SU-DHL-6 (cell line): ENCODE measurements around the gene SH3RF1.

Experiments used
- EZH2phosphoT487 ChIP-seq: fragments of 200-600 bp; sonication (generic), shearing (Covaris generic); conservative IDR thresholded peaks from 2 replicates; pipeline ENCODE4 v1.6.1; 2018; ENCODE audit warnings: mild to moderate bottlenecking, antibody characterized with exemption, low read length, moderate library complexity, mixed read lengths
- TF ChIP-seq, protein P1 (sequence below): fragments of 200-600 bp; sonication (generic); IDR thresholded peaks from one replicate; pipeline ENCODE4 v1.5.1; 2017; ENCODE audit warnings: antibody characterized with exemption, mild to moderate bottlenecking, low read length, moderate library complexity; ENCODE audit not compliant: insufficient read depth, poor library complexity, severe bottlenecking

DNA sequence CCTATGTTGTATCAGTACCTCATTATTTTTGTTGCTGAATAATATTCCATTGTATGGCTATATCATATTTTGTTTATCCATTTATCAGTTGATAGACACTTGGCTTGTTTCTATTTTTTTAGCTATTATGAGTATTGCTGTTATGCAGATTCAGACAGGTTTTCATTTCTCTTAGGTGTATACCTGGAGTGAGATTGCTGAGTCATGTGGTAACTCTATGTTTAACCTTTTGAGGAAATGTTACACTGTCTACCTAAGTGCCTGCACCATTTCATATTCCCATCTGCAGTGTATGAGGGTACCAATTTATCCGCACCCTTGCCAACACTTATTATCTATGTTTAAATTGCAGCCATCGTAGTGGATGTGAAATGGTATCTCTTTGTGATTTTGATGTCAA is 43.0 kb upstream of the SH3RF1 start:
- TF ChIP-seq, protein P1, sequence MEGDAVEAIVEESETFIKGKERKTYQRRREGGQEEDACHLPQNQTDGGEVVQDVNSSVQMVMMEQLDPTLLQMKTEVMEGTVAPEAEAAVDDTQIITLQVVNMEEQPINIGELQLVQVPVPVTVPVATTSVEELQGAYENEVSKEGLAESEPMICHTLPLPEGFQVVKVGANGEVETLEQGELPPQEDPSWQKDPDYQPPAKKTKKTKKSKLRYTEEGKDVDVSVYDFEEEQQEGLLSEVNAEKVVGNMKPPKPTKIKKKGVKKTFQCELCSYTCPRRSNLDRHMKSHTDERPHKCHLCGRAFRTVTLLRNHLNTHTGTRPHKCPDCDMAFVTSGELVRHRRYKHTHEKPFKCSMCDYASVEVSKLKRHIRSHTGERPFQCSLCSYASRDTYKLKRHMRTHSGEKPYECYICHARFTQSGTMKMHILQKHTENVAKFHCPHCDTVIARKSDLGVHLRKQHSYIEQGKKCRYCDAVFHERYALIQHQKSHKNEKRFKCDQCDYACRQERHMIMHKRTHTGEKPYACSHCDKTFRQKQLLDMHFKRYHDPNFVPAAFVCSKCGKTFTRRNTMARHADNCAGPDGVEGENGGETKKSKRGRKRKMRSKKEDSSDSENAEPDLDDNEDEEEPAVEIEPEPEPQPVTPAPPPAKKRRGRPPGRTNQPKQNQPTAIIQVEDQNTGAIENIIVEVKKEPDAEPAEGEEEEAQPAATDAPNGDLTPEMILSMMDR = no peak
- TF ChIP-seq EZH2phosphoT487 = no peak
